Panc1 (cell line): ENCODE results near the gene MIPEP. TPM values are rescaled to one million over a fixed set of nuclear protein-coding genes. Genes with fewer than 3 reads are reported as not detected.

Experiments
- ATAC-seq: fragments of 200-7000 bp; cut with Tn5 transposase; 2 replicates; pipeline ENCODE4 v1.9.1; 2020; ENCODE audit warnings: mild to moderate bottlenecking, moderate library complexity
- BruUV-seq: library from RNA; stranded (reverse); fragments of 400-500 nt; replicated peaks from 2 replicates; lab custom pipeline; 2021; lab: Mats Ljungman, UMichigan
- CTCF ChIA-PET: fragments of 300-600 bp; sonication (Branson Sonifier 250); formaldehyde crosslinking; loops from one replicate; lab custom pipeline; 2022; ENCODE audit warnings: antibody characterized with exemption; lab: Charles Lee
- POLR2A ChIA-PET: fragments of 300-600 bp; sonication (Branson Sonifier 250); formaldehyde crosslinking; loops from one replicate; lab custom pipeline; 2022; ENCODE audit warnings: antibody characterized with exemption; lab: Charles Lee
- DNase-seq: peaks from one replicate; pipeline ENCODE4 v3.0.0-alpha.2; 2010; ENCODE audit warnings: low read depth, low spot score
- H3K27ac ChIP-seq: 2 replicates; pipeline ENCODE4 v1.5.1; 2011; ENCODE audit warnings: mild to moderate bottlenecking, low read length, inconsistent platforms
- H3K27me3 ChIP-seq: fragments of 200-500 bp; sonication (Bioruptor generic); 2 replicates; pipeline ENCODE4 v1.6.0; 2014; ENCODE audit warnings: low read length, inconsistent platforms; ENCODE audit not compliant: control insufficient read depth, insufficient read depth
- H3K36me3 ChIP-seq: fragments of 200-500 bp; sonication (Bioruptor generic); 2 replicates; pipeline ENCODE4 v1.5.1; 2014; ENCODE audit warnings: inconsistent platforms, mild to moderate bottlenecking, low read length, moderate library complexity; ENCODE audit not compliant: control insufficient read depth, insufficient read depth
- H3K4me1 ChIP-seq: 2 replicates; pipeline ENCODE4 v1.5.1; 2011; ENCODE audit warnings: inconsistent platforms, mild to moderate bottlenecking, low read length, moderate library complexity; ENCODE audit not compliant: control insufficient read depth, insufficient read depth
- H3K4me3 ChIP-seq, 2 experiments: 2 replicates each; pipeline ENCODE4 v1.5.1; 2011 to 2012; ENCODE audit warnings: low read depth in 2 of 2, low read length in 2 of 2, mild to moderate bottlenecking in 2 of 2, inconsistent platforms in 1 of 2, moderate library complexity in 1 of 2
- H3K9me3 ChIP-seq: fragments of 200-500 bp; sonication (Bioruptor generic); 2 replicates; pipeline ENCODE4 v1.5.1; 2014; ENCODE audit warnings: low read depth, mild to moderate bottlenecking, inconsistent platforms, low read length, moderate library complexity; ENCODE audit not compliant: control insufficient read depth, insufficient read depth
- CTCF ChIP-seq: fragments of 450-650 bp; IDR thresholded peaks from 2 replicates; pipeline ENCODE4 v1.5.1; 2017; ENCODE audit warnings: mild to moderate bottlenecking
- POLR2AphosphoS5 ChIP-seq: IDR thresholded peaks from 2 replicates; pipeline ENCODE4 v1.6.1; 2012; ENCODE audit warnings: mild to moderate bottlenecking, low read depth, low read length, moderate library complexity
- REST ChIP-seq, 2 experiments: IDR thresholded peaks; 2 replicates each; pipeline ENCODE4 v1.6.1; 2011 to 2012; ENCODE audit warnings: low read depth in 2 of 2, control low read depth in 1 of 2, low read length in 1 of 2, mild to moderate bottlenecking in 1 of 2, moderate library complexity in 1 of 2; ENCODE audit not compliant: insufficient read depth in 1 of 2
- SIN3A ChIP-seq: IDR thresholded peaks from 2 replicates; pipeline ENCODE4 v1.6.1; 2012; ENCODE audit warnings: low read depth, mild to moderate bottlenecking, low read length, moderate library complexity, borderline replicate concordance; ENCODE audit not compliant: insufficient read depth
- TCF7L2 ChIP-seq: IDR thresholded peaks from 2 replicates; pipeline ENCODE4 v1.6.1; 2011; ENCODE audit warnings: mild to moderate bottlenecking, low read depth, low read length, inconsistent platforms
- in situ Hi-C: cut with HindIII; loops from 2 replicates; pipeline ENCODE4 v1.10.0; 2016; ENCODE audit warnings: low sequenced_read_pairs, low pct_unique_long_range_greater_than_20kb
- intact Hi-C: fragments of 100-400 bp; cut with micrococcal nuclease; formaldehyde crosslinking; loops from one replicate; pipeline ENCODE4 v1.10.0; 2022; ENCODE audit not compliant: unreplicated experiment
- total RNA-seq: library from RNA; stranded (reverse); gene quantifications from one replicate; pipeline ENCODE4 v1.2.1, GENCODE V29; 2021; ENCODE audit not compliant: unreplicated experiment

MIPEP gene
- total RNA-seq, 1 experiment from 2014 or later: 13.8 TPM

GRCh38 chr13:23919006-23919405, 29.8 kb upstream of the MIPEP start:
- DNase-seq: no peak
- in situ Hi-C loops (no loop called here), intact Hi-C loops (no loop called here)
- H3K27ac ChIP-seq: no peak overlapping the region
- H3K36me3 ChIP-seq: no peaks in the 10 kb centered on the region
- ChIA-PET POLR2A (no interaction called here), CTCF (no interaction called here)
- no peaks in the 10 kb centered on the region for H3K9me3 ChIP-seq
- peaks cover 9% of the 10 kb centered on the region for H3K27me3 ChIP-seq
- TF ChIP-seq CTCF (no peak), TCF7L2 (no peak), POLR2AphosphoS5 (no peak), REST (IDR thresholded peaks at IDR 0.05; ENCODE audit: insufficient read depth in 1 of 2, low read depth in 2 of 2, low read length in 1 of 2) (no peak), SIN3A (no peak)
- BruUV-seq: no TSS peak
- no peaks in the 10 kb centered on the region for H3K4me1 ChIP-seq
- ATAC-seq: no peak
- H3K4me3 ChIP-seq: no peak overlapping the region

- BruUV-seq: no TSS peak
- TF ChIP-seq TCF7L2 (no peak), SIN3A (no peak), REST (IDR thresholded peaks at IDR 0.05; ENCODE audit: insufficient read depth in 1 of 2, low read depth in 2 of 2, low read length in 1 of 2) (no peak), POLR2AphosphoS5 (no peak), CTCF (no peak)
- ChIA-PET CTCF (no interaction called here), POLR2A (no interaction called here)
- DNase-seq: no peak
- H3K9me3 ChIP-seq: no peaks in the 10 kb centered on the region
- H3K27me3 ChIP-seq: peaks cover 9% of the 10 kb centered on the region
- no peaks in the 10 kb centered on the region for H3K36me3 ChIP-seq
- no peaks in the 10 kb centered on the region for H3K4me1 ChIP-seq
- ATAC-seq: no peak
- H3K27ac ChIP-seq: no peak overlapping the region
- in situ Hi-C loops: no loop called here
- no peak overlapping the region for H3K4me3 ChIP-seq
- intact Hi-C loops: no loop called here
Measured at GRCh38 chr13:23918208-23918607, 29.0 kb upstream of the MIPEP start.
